Measurements from ENCODE around the gene IL1R2. TPM values are rescaled to one million over a fixed set of nuclear protein-coding genes. Genes with fewer than 3 reads are reported as not detected.

IL1R2 gene, protein sequence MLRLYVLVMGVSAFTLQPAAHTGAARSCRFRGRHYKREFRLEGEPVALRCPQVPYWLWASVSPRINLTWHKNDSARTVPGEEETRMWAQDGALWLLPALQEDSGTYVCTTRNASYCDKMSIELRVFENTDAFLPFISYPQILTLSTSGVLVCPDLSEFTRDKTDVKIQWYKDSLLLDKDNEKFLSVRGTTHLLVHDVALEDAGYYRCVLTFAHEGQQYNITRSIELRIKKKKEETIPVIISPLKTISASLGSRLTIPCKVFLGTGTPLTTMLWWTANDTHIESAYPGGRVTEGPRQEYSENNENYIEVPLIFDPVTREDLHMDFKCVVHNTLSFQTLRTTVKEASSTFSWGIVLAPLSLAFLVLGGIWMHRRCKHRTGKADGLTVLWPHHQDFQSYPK
- 0.39 and 1.1 TPM in 2 replicates for total RNA-seq

DNA sequence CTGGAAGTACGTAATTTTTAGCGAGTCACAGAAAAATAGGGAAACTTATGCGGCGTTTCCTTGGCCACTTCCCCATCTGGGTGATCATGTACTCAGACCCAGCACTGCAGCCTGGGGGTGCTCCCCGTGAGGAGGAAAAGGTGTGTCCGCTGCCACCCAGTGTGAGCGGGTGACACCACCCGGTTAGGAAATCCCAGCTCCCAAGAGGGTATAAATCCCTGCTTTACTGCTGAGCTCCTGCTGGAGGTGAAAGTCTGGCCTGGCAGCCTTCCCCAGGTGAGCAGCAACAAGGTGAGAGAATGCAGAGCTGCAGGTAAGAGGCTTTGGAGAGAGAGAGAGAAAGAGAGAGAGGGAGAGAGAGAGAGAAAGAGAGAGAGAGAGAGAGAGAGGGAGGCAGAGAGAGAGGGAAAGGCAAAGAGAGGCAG lies at the start of gene IL1R2:
TSS of gene IL1R2 (plus strand) at position 240 of the 425 bp plus-strand sequence. CDS start 16,616 bp downstream, outside the sequence.

Other genes starting within 250 kb of the IL1R2 start
- gene IL1R1, start 150.8 kb downstream of the IL1R2 start, total RNA-seq: 61.8 and 112 TPM in 2 replicates
- 2.0 and 2.2 TPM in 2 replicates for gene IL1RL2, start 195.1 kb downstream of the IL1R2 start, total RNA-seq

Measured in subcutaneous preadipocyte (primary cell).